HUES6 (cell line): ENCODE data around the gene NPR2.

ENCODE experiments used
- H3K27ac ChIP-seq: 2 replicates; pipeline ENCODE4 v1.7.0; 2013; ENCODE audit warnings: low read depth, mild to moderate bottlenecking, low read length, inconsistent platforms
- H3K27me3 ChIP-seq: 2 replicates; pipeline ENCODE4 v1.6.1; 2013; ENCODE audit warnings: low read length; ENCODE audit not compliant: control insufficient read depth, insufficient read depth
- H3K36me3 ChIP-seq: 2 replicates; pipeline ENCODE4 v1.6.1; 2013; ENCODE audit warnings: low read length; ENCODE audit not compliant: control insufficient read depth, insufficient read depth
- H3K4me1 ChIP-seq: 2 replicates; pipeline ENCODE4 v1.6.1; 2013; ENCODE audit warnings: low read length; ENCODE audit not compliant: control insufficient read depth, insufficient read depth
- H3K4me3 ChIP-seq: 2 replicates; pipeline ENCODE4 v1.5.1; 2013; ENCODE audit warnings: low read depth, low read length
- H3K9ac ChIP-seq: one replicate; pipeline ENCODE4 v1.6.1; 2013; ENCODE audit warnings: mild to moderate bottlenecking, low read length
- H3K9me3 ChIP-seq: 2 replicates; pipeline ENCODE4 v1.6.1; 2013; ENCODE audit warnings: low read depth, low read length; ENCODE audit not compliant: control insufficient read depth, insufficient read depth

The NPR2 gene

GRCh38 chr9:35845824-35846771, 54.7 kb downstream of the NPR2 start:
- no peak overlapping the region for H3K9ac ChIP-seq
- no peaks in the 10 kb centered on the region for H3K9me3 ChIP-seq
- H3K27me3 ChIP-seq = peaks cover 9% of the 10 kb centered on the region
- peak overlapping the region; percentile 48 for H3K4me3 ChIP-seq
- H3K36me3 ChIP-seq = peaks cover 6% of the 10 kb centered on the region; the same call in 1 of the 2 replicates
- no peak overlapping the region for H3K27ac ChIP-seq
- H3K4me1 ChIP-seq = peaks cover 37% of the 10 kb centered on the region

- Histone ChIP-seq H3K36me3 (peaks cover 6% of the 10 kb centered on the region; the same call in 1 of the 2 replicates), H3K4me3 (no peak overlapping the region), H3K9me3 (no peaks in the 10 kb centered on the region), H3K27me3 (peaks cover 12% of the 10 kb centered on the region), H3K27ac (no peak overlapping the region), H3K4me1 (peaks cover 32% of the 10 kb centered on the region), H3K9ac (no peak overlapping the region)
Measured at GRCh38 chr9:35847792-35848572, 56.6 kb downstream of the NPR2 start.

- Histone ChIP-seq H3K4me1 (no peaks in the 10 kb centered on the region), H3K36me3 (no peaks in the 10 kb centered on the region), H3K27me3 (peaks cover 3% of the 10 kb centered on the region), H3K27ac (no peak overlapping the region), H3K9me3 (no peaks in the 10 kb centered on the region), H3K9ac (no peak overlapping the region), H3K4me3 (no peak overlapping the region)
Measured at GRCh38 chr9:35852267-35852815, 61.0 kb downstream of the NPR2 start.

GRCh38 chr9:35852876-35853865, 61.8 kb downstream of the NPR2 start:
- no peaks in the 10 kb centered on the region for H3K9me3 ChIP-seq
- H3K4me3 ChIP-seq = no peak overlapping the region
- H3K27ac ChIP-seq = no peak overlapping the region
- H3K27me3 ChIP-seq = peaks cover 3% of the 10 kb centered on the region; the same call in 1 of the 2 replicates
- no peaks in the 10 kb centered on the region for H3K4me1 ChIP-seq
- no peak overlapping the region for H3K9ac ChIP-seq
- no peaks in the 10 kb centered on the region for H3K36me3 ChIP-seq

- Histone ChIP-seq H3K27me3 (peaks cover 3% of the 10 kb centered on the region; the same call in 1 of the 2 replicates), H3K9me3 (no peaks in the 10 kb centered on the region), H3K27ac (no peak overlapping the region), H3K36me3 (no peaks in the 10 kb centered on the region), H3K9ac (no peak overlapping the region), H3K4me3 (no peak overlapping the region), H3K4me1 (no peaks in the 10 kb centered on the region)
Measured at GRCh38 chr9:35854091-35854762, 62.8 kb downstream of the NPR2 start.

- H3K27ac ChIP-seq = no peak overlapping the region
- no peaks in the 10 kb centered on the region for H3K4me1 ChIP-seq
- H3K4me3 ChIP-seq = no peak overlapping the region
- no peaks in the 10 kb centered on the region for H3K9me3 ChIP-seq
- no peaks in the 10 kb centered on the region for H3K36me3 ChIP-seq
- no peak overlapping the region for H3K9ac ChIP-seq
- peaks cover 21% of the 10 kb centered on the region for H3K27me3 ChIP-seq
Measured at GRCh38 chr9:35856206-35856605, 64.8 kb downstream of the NPR2 start.

GRCh38 chr9:35856882-35857281, 65.5 kb downstream of the NPR2 start:
- H3K27me3 ChIP-seq = peaks cover 27% of the 10 kb centered on the region
- no peak overlapping the region for H3K9ac ChIP-seq
- H3K36me3 ChIP-seq = no peaks in the 10 kb centered on the region
- no peaks in the 10 kb centered on the region for H3K4me1 ChIP-seq
- no peak overlapping the region for H3K4me3 ChIP-seq
- H3K27ac ChIP-seq = no peak overlapping the region
- no peaks in the 10 kb centered on the region for H3K9me3 ChIP-seq

GRCh38 chr9:35858458-35858857, 67.1 kb downstream of the NPR2 start:
- no peaks in the 10 kb centered on the region for H3K4me1 ChIP-seq
- no peak overlapping the region for H3K27ac ChIP-seq
- H3K9me3 ChIP-seq = no peaks in the 10 kb centered on the region
- H3K4me3 ChIP-seq = no peak overlapping the region
- H3K36me3 ChIP-seq = no peaks in the 10 kb centered on the region
- no peak overlapping the region for H3K9ac ChIP-seq
- peaks cover 32% of the 10 kb centered on the region for H3K27me3 ChIP-seq
